ENCODE measurements around the gene SH3RF3. TPM values are rescaled to one million over a fixed set of nuclear protein-coding genes. Genes with fewer than 3 reads are reported as not detected.

Gene SH3RF3
- total and polyA plus RNA-seq, 9 of the 15 experiments (the other 6 are each of a cell fraction or from before 2014, with no cell fraction given): 0.02 TPM; not detected in 8

DNA sequence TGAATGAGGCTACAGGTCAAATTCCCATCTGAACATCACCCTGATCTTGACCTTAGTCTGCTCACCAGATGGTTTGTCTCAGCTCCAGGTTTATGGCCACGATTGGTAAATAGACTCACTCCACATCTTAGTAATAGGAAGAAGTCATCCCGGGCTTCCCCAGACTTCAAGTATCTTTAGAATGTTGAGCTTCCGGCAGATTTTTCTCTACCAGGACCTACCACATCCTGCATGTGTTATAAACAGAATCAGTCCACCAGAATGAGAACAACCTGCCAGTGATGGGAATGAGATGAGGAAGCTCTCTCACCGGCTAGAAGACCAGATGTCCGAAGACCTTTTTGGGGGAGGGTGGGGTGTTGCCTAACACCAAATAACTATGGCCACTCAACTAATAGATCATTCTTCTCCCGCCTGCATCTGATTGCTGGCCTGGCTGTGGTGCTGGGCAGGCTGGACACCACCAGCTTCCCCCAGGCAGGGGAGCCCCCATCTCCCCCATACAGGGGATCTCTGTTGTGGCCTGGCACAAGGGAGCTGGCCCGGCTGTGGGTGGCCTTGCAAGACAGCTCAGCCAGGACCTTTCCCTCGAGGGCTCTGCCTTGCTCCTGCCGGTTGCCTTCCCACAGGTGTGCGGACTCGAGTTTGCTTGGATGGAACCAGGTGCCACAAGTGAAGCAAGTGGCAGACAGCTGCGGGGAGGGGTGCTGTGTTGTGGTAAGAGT, 88.5 kb downstream of the SH3RF3 start (continued):
- TF ChIP-seq, protein P1, sequence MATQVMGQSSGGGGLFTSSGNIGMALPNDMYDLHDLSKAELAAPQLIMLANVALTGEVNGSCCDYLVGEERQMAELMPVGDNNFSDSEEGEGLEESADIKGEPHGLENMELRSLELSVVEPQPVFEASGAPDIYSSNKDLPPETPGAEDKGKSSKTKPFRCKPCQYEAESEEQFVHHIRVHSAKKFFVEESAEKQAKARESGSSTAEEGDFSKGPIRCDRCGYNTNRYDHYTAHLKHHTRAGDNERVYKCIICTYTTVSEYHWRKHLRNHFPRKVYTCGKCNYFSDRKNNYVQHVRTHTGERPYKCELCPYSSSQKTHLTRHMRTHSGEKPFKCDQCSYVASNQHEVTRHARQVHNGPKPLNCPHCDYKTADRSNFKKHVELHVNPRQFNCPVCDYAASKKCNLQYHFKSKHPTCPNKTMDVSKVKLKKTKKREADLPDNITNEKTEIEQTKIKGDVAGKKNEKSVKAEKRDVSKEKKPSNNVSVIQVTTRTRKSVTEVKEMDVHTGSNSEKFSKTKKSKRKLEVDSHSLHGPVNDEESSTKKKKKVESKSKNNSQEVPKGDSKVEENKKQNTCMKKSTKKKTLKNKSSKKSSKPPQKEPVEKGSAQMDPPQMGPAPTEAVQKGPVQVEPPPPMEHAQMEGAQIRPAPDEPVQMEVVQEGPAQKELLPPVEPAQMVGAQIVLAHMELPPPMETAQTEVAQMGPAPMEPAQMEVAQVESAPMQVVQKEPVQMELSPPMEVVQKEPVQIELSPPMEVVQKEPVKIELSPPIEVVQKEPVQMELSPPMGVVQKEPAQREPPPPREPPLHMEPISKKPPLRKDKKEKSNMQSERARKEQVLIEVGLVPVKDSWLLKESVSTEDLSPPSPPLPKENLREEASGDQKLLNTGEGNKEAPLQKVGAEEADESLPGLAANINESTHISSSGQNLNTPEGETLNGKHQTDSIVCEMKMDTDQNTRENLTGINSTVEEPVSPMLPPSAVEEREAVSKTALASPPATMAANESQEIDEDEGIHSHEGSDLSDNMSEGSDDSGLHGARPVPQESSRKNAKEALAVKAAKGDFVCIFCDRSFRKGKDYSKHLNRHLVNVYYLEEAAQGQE (IDR thresholded peaks at IDR 0.05; ENCODE audit: borderline replicate concordance): no peak
- TF ChIP-seq, protein P1 (CRISPR knock-in tag; IDR thresholded peaks at IDR 0.05; ENCODE audit: low read depth): no peak
- TF ChIP-seq, protein P2, sequence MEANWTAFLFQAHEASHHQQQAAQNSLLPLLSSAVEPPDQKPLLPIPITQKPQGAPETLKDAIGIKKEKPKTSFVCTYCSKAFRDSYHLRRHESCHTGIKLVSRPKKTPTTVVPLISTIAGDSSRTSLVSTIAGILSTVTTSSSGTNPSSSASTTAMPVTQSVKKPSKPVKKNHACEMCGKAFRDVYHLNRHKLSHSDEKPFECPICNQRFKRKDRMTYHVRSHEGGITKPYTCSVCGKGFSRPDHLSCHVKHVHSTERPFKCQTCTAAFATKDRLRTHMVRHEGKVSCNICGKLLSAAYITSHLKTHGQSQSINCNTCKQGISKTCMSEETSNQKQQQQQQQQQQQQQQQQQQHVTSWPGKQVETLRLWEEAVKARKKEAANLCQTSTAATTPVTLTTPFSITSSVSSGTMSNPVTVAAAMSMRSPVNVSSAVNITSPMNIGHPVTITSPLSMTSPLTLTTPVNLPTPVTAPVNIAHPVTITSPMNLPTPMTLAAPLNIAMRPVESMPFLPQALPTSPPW (CRISPR knock-in tag; IDR thresholded peaks at IDR 0.05): no peak
- TF ChIP-seq, protein P3, sequence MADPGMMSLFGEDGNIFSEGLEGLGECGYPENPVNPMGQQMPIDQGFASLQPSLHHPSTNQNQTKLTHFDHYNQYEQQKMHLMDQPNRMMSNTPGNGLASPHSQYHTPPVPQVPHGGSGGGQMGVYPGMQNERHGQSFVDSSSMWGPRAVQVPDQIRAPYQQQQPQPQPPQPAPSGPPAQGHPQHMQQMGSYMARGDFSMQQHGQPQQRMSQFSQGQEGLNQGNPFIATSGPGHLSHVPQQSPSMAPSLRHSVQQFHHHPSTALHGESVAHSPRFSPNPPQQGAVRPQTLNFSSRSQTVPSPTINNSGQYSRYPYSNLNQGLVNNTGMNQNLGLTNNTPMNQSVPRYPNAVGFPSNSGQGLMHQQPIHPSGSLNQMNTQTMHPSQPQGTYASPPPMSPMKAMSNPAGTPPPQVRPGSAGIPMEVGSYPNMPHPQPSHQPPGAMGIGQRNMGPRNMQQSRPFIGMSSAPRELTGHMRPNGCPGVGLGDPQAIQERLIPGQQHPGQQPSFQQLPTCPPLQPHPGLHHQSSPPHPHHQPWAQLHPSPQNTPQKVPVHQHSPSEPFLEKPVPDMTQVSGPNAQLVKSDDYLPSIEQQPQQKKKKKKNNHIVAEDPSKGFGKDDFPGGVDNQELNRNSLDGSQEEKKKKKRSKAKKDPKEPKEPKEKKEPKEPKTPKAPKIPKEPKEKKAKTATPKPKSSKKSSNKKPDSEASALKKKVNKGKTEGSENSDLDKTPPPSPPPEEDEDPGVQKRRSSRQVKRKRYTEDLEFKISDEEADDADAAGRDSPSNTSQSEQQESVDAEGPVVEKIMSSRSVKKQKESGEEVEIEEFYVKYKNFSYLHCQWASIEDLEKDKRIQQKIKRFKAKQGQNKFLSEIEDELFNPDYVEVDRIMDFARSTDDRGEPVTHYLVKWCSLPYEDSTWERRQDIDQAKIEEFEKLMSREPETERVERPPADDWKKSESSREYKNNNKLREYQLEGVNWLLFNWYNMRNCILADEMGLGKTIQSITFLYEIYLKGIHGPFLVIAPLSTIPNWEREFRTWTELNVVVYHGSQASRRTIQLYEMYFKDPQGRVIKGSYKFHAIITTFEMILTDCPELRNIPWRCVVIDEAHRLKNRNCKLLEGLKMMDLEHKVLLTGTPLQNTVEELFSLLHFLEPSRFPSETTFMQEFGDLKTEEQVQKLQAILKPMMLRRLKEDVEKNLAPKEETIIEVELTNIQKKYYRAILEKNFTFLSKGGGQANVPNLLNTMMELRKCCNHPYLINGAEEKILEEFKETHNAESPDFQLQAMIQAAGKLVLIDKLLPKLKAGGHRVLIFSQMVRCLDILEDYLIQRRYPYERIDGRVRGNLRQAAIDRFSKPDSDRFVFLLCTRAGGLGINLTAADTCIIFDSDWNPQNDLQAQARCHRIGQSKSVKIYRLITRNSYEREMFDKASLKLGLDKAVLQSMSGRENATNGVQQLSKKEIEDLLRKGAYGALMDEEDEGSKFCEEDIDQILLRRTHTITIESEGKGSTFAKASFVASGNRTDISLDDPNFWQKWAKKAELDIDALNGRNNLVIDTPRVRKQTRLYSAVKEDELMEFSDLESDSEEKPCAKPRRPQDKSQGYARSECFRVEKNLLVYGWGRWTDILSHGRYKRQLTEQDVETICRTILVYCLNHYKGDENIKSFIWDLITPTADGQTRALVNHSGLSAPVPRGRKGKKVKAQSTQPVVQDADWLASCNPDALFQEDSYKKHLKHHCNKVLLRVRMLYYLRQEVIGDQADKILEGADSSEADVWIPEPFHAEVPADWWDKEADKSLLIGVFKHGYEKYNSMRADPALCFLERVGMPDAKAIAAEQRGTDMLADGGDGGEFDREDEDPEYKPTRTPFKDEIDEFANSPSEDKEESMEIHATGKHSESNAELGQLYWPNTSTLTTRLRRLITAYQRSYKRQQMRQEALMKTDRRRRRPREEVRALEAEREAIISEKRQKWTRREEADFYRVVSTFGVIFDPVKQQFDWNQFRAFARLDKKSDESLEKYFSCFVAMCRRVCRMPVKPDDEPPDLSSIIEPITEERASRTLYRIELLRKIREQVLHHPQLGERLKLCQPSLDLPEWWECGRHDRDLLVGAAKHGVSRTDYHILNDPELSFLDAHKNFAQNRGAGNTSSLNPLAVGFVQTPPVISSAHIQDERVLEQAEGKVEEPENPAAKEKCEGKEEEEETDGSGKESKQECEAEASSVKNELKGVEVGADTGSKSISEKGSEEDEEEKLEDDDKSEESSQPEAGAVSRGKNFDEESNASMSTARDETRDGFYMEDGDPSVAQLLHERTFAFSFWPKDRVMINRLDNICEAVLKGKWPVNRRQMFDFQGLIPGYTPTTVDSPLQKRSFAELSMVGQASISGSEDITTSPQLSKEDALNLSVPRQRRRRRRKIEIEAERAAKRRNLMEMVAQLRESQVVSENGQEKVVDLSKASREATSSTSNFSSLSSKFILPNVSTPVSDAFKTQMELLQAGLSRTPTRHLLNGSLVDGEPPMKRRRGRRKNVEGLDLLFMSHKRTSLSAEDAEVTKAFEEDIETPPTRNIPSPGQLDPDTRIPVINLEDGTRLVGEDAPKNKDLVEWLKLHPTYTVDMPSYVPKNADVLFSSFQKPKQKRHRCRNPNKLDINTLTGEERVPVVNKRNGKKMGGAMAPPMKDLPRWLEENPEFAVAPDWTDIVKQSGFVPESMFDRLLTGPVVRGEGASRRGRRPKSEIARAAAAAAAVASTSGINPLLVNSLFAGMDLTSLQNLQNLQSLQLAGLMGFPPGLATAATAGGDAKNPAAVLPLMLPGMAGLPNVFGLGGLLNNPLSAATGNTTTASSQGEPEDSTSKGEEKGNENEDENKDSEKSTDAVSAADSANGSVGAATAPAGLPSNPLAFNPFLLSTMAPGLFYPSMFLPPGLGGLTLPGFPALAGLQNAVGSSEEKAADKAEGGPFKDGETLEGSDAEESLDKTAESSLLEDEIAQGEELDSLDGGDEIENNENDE (IDR thresholded peaks at IDR 0.05; ENCODE audit: low read depth, low read length): no peak
- no peak for TF ChIP-seq EP300 (IDR thresholded peaks at IDR 0.05; ENCODE audit: low read length)
